Measurements from ENCODE around the gene CNPY3. TPM values are rescaled to one million over a fixed set of nuclear protein-coding genes. Genes with fewer than 3 reads are reported as not detected.

Gene CNPY3
- total RNA-seq, 2 donors from 2014 or later: 37.9 to 51.6 TPM

DNA sequence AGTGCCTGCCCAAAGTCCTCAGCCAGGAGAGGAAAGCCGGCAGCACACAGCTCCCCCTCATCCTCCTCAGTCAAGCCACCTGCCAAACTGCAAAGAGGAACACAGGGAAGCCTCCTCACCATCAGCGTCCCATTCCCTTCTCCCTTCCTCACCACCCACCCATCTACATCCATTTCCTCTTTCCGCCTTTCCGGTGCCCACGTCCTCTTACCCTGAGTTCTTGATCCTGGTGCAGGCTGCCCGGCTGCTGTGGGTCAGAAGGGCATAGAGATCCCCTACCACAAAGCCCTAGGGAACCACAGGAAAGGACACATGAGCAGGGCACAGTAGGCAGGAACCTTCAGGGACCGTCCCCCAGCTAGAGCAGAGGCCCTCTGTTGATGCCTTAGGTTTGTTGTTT, 37.3 kb downstream of the CNPY3 start:
- no peaks in the 10 kb centered on the region for H3K9me3 Mint-ChIP-seq
- peaks cover 0 to 2% of the 10 kb centered on the region in 2 donors for H3K36me3 Mint-ChIP-seq
- DNase-seq (ENCODE audit: low spot score in 2 of 2) (no peak), ATAC-seq (no peak)
- peak overlapping the region in 1 of 2 donors; percentile 55 for H3K27ac Mint-ChIP-seq

DNA sequence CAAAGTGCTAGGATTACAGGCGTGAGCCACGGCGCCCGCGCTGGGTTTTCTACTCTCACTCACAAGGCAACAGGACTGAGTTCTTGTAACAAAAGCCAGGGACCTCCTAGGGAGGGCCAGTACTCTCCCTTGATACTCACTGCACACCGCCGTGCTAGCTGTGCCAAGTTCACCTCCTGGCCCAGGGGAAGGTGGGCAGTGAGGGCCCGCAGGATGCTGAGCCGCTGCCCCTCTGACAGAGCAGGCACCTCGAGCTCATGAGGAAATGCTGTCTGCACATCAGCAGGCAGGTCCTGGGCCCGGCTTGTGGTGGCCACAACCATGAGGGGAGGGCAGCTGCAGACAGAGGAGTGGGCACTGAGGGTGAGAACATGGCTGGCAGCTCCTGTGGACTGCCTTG, 37.9 kb downstream of the CNPY3 start:
- H3K9me3 Mint-ChIP-seq: no peaks in the 10 kb centered on the region
- H3K27ac Mint-ChIP-seq: no peak overlapping the region
- no peak for DNase-seq (ENCODE audit: low spot score in 2 of 2)
- H3K36me3 Mint-ChIP-seq: peaks cover 0 to 6% of the 10 kb centered on the region in 2 donors
- no peak for ATAC-seq

DNA sequence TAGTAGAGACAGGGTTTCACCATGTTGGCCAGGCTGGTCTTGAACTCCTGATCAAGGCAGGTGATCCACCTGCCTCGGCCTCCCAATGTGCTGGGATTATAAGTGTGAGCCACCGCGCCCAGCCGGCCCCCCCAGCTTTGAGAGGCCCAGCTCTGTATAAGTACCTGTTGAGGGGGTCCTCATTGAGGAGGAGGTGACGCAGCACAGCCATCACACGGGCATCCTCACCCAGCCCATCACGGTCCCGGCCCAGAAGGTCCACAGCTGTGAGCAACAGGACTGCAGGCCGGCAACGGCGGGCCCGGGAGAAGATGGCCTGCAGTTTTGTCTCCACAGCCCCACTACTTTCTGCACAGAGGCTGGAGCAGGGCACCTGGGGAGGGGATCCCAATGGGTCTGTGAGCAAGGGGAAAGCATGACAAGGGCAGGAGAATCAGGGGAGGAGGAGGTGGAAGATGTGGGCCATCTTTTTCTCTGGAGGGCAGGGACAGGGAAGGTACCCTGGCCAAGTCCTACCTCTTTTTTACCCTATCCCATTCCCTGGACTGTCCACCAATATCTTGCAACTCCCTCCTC, 38.9 kb downstream of the CNPY3 start:
- ATAC-seq (no peak), DNase-seq (ENCODE audit: low spot score in 2 of 2) (no peak)
- Mint-ChIP-seq H3K27ac (peak overlapping the region; percentile 19 to 44), H3K36me3 (peaks cover 0 to 6% of the 10 kb centered on the region in 2 donors), H3K9me3 (no peaks in the 10 kb centered on the region)

DNA sequence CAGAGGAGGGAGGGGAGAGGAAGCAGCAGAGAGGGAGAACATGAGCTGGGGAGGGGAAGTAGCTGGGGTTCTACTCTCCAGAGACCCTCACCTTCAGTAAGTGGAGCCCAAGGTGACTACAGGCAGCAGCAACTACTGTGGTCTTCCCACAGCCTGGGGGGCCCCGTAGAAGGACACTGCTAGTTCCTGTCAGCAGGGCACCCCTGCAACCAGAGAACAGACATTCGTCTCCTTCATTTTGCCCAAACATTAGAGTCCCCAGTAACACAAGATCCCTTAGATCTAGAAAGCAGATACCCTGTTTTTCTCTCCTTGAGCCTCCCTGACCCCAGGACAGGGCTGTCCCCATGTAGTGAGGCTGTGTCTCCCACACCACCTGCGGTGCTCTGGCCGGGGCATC, 39.5 kb downstream of the CNPY3 start:
- Mint-ChIP-seq H3K9me3 (no peaks in the 10 kb centered on the region), H3K27ac (peak overlapping the region in 1 of 2 donors; percentile 19), H3K36me3 (peaks cover 0 to 6% of the 10 kb centered on the region in 2 donors)
- DNase-seq (ENCODE audit: low spot score in 2 of 2) (no peak), ATAC-seq (no peak)

DNA sequence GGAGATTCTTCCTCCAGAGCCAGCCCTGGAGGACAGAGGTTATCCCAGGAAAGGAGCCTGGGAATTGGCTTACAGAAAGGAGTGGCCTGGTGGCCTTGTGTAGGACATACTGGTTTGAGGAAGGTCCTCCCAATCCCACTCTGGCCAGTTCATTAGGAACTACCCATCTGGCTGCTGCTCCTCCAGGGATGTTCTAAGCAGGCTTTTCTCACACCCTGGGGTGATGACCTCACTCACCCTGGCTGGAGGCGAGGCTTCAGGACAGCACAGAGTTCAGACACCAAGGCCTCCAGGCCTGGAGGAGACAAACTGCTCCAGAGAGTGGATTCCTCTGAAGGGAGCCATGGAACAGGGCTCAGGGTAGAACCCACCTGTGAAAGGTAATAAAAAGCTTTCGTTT, 40.2 kb downstream of the CNPY3 start:
- H3K36me3 Mint-ChIP-seq: peaks cover 0 to 6% of the 10 kb centered on the region in 2 donors
- DNase-seq (ENCODE audit: low spot score in 2 of 2) (no peak), ATAC-seq (no peak)
- H3K9me3 Mint-ChIP-seq: no peaks in the 10 kb centered on the region
- H3K27ac Mint-ChIP-seq: no peak overlapping the region

DNA sequence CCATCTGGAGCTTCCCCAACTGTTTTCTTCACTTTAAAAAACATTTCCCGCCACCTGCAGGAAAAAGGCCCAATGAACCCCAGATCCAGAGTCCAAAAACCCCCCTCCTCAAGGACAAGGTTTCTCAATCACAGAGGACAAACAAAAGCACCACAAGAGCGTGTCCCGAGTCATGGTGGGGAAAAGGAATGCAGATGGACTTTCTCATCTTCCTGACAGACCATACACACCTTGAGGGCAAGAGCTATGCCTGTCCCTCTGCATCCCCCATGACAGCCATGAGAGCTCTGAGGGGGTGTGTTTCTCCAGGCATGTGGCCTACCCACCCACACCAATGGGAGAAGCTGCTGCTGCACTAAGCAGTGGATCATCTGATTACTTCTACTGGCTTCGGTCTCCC, 40.7 kb downstream of the CNPY3 start:
- Mint-ChIP-seq H3K36me3 (peaks cover 0 to 6% of the 10 kb centered on the region in 2 donors), H3K9me3 (no peaks in the 10 kb centered on the region), H3K27ac (peak overlapping the region in 1 of 2 donors; percentile 65)
- ATAC-seq (no peak), DNase-seq (ENCODE audit: low spot score in 2 of 2) (no peak)

DNA sequence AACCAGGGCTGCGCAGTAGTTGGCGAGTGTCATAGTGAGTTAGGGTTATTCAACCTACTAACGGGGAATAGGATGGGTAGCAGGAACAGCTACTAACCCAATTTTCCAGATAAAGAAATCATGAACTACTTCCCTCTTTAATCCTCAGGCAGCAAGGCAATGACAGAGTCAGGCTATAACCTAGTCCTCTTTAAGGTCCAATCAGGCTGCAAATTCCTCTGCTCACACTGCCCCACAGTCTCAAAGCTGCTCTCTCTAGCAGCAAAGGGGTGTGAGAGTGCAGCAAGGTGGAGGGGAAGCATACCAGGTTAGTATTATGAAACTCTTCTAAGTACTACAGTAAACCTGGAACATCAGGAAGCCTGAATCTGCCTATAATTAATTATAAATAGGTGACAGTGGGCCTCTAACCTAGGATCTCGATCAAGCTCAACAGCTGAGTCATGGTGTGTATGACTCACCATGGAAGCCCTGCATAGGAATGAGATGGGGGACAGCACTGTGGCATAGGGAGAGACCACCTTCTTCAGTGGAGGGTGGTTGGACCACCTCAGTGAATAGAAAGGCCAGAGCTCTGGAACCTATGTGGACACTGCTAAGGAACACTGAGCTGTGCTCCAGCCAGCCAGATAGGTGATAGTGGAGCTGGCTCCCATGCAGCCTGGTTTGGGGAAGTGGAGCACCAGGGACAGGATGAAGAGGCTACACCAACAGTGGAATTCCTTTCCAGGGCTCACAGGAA, 41.8 kb downstream of the CNPY3 start:
- ATAC-seq: peak; percentile 59 to 65
- Mint-ChIP-seq H3K36me3 (peaks cover 0 to 6% of the 10 kb centered on the region in 2 donors), H3K9me3 (no peaks in the 10 kb centered on the region), H3K27ac (peak overlapping the region; percentile 11 to 50)
- no peak for DNase-seq (ENCODE audit: low spot score in 2 of 2)

DNA sequence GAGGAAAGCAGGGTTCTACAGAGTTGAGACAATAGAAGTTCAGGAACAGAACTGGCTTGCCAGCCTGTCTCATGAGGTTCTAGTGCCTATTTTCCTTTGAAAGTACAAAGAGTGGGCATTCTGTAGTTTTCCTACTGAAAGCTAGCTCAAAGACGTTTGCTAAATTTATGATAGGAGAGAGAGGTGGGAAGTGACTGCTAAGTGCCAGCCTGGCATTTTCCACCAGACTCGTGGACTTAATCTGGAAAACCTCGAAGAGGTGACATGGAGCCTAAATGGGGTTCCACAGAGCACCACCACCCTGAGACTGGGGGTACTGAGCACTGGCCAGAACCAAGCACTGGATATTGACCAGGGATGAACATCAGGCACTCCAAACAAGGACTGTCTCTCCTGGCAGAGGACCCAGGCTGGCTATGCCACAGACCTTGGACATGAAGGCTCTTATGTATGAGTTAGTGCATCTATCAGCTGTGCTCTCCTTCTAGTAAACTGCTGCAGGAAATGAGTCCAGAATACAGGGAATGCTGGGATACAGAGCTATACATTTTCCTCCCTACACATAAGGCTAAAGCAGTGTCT, 42.6 kb downstream of the CNPY3 start:
- ATAC-seq (no peak), DNase-seq (ENCODE audit: low spot score in 2 of 2) (no peak)
- peak overlapping the region; percentile 11 to 70 for H3K27ac Mint-ChIP-seq
- H3K36me3 Mint-ChIP-seq: peaks cover 0 to 13% of the 10 kb centered on the region in 2 donors
- no peaks in the 10 kb centered on the region for H3K9me3 Mint-ChIP-seq

DNA sequence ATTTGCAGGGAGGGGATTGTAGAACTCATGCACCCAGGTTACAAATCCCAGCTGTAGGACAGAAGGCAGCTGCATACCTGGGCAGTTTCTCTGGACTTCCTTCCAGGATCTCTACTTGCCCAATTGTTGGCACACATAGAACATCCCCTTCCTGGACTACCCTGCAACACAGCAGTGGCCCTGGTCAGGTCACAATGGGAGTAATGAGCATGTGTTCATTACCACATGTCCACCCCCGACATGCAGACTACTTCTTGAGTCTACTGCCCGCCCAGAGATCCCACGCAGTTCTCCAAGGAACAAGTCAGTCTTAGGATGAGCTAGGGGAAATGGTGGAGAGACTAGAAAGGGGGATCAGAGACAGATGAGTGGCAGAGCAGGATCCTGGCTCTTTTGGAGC, 44.6 kb downstream of the CNPY3 start:
- ATAC-seq (no peak), DNase-seq (ENCODE audit: low spot score in 2 of 2) (no peak)
- Mint-ChIP-seq H3K36me3 (peaks cover 5 to 22% of the 10 kb centered on the region in 2 donors), H3K9me3 (no peaks in the 10 kb centered on the region), H3K27ac (peak overlapping the region in 1 of 2 donors; percentile 60)

DNA sequence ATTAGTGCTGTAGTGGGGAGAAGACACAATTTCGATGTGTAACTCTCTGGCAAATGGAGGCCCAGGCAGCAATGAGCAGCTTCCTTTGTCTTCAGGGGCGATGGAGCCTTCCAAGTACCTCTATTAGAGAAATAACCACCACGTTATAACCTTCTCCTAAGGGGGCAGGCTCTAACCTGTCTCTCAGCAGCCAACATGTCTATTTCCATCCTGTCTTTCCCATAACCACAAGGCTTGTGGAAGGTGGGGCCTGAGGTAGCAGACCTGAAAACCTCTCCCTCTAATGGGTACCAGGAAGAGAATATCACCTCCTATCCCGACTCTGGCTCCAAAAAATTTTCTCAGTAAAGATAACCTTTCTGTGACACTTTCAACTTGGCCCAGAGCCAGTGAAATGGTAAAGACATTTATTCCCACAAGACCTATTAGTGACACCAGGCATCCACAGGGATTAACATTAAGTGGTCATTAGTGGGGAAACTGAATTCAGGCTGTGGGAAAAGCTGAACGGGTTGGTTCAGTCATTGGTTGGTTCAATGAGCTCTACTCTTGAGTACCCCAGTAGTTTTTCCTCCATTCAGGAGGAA, 45.7 kb downstream of the CNPY3 start:
- Mint-ChIP-seq H3K36me3 (peaks cover 5 to 22% of the 10 kb centered on the region in 2 donors), H3K27ac (peak overlapping the region; percentile 41 to 44), H3K9me3 (no peaks in the 10 kb centered on the region)
- DNase-seq (ENCODE audit: low spot score in 2 of 2) (no peak), ATAC-seq (no peak)

DNA sequence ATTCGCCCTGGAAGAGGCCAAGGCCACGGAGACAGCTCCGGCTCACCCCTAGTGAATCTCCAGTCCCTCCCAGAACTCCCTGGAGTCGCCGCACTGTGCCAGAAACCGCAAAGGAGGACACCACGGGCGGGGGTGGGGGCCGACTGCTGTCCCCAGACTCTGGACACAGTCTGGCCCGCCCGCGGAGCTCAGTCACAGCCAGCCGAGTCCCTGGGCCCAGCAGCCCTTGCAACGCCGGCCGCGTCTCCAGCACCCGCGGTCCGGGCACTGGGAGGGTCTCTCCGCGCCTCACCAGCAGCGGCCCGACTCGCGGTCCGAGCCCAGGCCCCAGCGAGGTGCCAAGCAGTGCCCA, 49.2 kb downstream of the CNPY3 start:
- DNase-seq (ENCODE audit: low spot score in 2 of 2): peak in 1 of 2 donors; percentile 60
- peaks cover 5 to 16% of the 10 kb centered on the region in 2 donors for H3K36me3 Mint-ChIP-seq
- peak in 1 of 2 donors; percentile 12 for ATAC-seq
- H3K9me3 Mint-ChIP-seq: no peaks in the 10 kb centered on the region
- H3K27ac Mint-ChIP-seq: peak overlapping the region; percentile 90 to 92

DNA sequence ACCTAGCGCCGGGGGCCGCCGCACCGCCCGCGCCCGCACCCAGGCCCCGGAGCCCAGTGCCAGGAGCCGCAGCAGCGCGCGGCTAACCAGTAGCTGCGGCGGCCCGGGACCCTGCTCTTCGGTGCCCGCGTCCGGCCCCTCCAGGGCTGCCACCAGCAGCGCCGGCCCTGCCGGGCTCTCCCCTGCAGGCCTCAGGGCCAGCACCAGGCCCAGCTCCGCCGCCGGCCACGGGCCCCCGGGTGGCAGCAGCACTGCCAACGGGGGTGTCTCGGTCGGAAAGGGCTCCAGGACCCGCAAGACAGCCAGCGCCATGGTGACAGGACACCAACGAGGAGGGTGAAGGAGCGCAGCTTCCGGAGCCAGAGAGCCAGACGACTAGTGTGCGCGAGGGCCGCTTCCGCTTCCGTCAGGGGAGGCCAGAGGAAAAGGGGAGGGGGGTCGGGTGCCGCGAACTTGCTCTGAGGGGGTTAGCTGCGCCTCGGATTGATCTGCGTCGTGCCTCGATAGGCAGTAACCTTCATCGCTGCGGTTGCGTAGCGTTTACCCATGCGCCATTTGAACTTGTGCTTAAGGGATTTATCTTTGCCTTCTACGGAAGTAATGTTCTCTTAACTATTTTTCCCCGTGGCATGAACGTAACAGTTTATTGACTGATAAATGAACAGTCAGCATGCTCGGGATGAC, 49.7 kb downstream of the CNPY3 start, which contains the start of gene PEX6:
PEX6 (minus strand) TSS at position 343 of the 684 bp plus-strand sequence; CDS start at position 312, 31 bp downstream.
- peaks cover 9 to 16% of the 10 kb centered on the region in 2 donors for H3K36me3 Mint-ChIP-seq
- H3K27ac Mint-ChIP-seq: peak within 1 kb of the TSS; percentile 90 to 93
- DNase-seq (ENCODE audit: low spot score in 2 of 2) (peak; percentile 89 to 91), ATAC-seq (peak; percentile 92 to 95)
- no peaks in the 10 kb centered on the region for H3K9me3 Mint-ChIP-seq

DNA sequence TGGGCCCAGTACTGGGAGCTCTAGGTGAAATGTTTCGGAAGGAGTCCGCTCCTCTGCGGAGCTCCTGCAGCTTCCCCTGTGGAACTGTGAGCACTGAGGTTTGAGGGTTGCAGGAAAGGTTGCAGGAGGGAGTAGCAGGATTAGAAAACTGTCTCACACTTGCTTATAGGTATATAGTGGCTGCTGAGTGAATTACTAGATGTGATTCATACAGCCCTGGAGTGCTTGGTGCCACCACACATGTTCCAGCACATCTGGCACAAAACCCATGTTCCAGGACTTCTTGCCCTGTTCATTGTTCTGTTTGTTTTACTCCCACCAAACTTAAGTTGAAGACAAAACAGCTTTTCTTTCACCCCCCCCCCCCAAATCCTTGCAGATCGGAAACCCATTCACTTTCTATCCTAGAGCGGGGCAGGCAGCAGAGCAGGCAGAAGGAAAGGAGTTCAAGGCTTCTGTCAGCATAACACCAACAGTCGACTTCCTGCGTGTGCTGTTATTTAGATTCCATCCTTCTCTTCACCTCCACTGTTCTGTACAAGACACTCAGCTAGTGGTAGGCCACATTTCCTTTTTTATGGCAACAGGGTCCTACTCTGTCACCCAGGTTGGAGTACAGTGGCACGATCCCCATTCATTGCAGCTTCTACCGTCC, 50.4 kb downstream of the CNPY3 start:
- peak; percentile 34 to 50 for ATAC-seq
- Mint-ChIP-seq H3K9me3 (no peaks in the 10 kb centered on the region), H3K36me3 (peaks cover 11 to 16% of the 10 kb centered on the region in 2 donors), H3K27ac (peak overlapping the region; percentile 90 to 93)
- no peak for DNase-seq (ENCODE audit: low spot score in 2 of 2)

DNA sequence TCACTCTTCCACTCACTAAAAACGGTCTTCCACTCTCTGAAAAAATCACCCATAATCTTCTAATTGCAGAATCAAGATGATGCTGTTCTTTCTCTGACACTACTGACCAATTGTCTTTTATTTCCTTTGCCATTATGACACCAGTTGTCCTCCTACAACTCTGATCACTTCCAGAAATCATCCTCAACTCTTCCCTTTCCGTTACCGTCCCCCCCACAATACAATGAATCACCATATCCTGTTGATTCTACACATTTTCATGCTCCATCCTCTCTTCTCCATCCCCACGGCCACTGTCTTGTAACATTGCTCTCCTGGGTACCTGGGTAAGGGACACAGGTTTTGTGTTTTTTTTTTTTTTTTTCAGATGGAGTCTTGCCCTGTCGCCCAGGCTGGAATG, 52.6 kb downstream of the CNPY3 start:
- H3K27ac Mint-ChIP-seq: peak overlapping the region in 1 of 2 donors; percentile 1
- ATAC-seq: no peak

DNA sequence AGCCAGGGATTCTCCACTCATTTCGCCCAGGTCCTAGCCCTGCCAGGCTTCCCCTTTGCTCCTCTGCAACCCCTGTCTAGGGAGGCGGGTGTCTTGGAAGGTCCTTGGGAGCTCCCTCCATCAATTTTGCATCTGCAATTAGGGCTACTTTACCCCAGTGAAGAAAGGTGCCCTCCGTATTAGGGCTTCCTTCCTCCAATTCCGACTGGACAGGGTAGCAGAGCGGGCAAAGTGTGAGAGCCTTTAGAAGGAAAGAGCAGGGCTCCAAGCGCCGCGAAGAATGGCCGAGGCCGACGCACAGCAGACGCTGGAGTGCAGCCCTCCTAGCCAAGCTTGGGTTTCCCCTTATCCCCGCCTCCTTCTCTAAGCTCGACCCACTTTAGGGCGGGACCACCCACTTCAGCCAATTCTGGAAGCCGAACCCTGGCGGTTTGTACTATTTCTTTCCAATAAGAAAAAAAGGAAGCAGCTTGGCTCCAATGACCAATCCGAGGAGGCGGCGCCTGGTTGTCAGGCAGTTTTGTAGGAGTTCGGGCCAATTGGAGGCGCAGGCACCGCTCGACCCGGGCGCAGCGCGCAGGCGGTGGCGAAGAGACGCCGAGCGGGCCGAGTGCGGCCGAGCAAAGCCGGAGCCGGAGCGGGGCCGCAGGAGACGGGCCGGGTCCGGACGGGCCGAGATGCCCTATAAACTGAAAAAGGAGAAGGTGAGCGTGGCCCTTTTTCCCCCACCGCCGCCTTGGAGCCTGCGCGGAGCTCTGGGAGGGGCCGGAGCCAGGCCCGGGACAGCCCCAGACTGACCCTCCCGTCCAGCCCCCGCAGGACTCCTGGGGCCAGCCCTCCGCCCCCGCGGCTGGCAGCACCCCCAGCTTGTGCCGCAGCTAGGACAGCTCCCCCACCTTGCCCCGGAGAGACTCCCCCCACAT, 55.0 kb downstream of the CNPY3 start, which contains the start of gene PPP2R5D:
PPP2R5D (plus strand) TSS at position 570 of the 923 bp plus-strand sequence; CDS start at position 678, 108 bp downstream.
- peak within 1 kb of the TSS; percentile 92 to 98 for H3K27ac Mint-ChIP-seq
- DNase-seq (ENCODE audit: low spot score in 2 of 2): peak; percentile 94 to 97
- ATAC-seq: peak; percentile 85 to 94
- no peaks in the 10 kb centered on the region for H3K9me3 Mint-ChIP-seq
- peaks cover 13% of the 10 kb centered on the region in 2 donors for H3K36me3 Mint-ChIP-seq

More for the DNA sequence above, 52.6 kb downstream of the CNPY3 start:
- DNase-seq (ENCODE audit: low spot score in 2 of 2): no peak
- Mint-ChIP-seq H3K36me3 (peaks cover 18 to 22% of the 10 kb centered on the region in 2 donors), H3K9me3 (no peaks in the 10 kb centered on the region)
